ENCODE results near the gene RNF181. TPM values are rescaled to one million over a fixed set of nuclear protein-coding genes. Genes with fewer than 3 reads are reported as not detected.

RNF181 gene
- total and polyA plus RNA-seq, 2 of the 13 experiments (the other 11 are each of a cell fraction or from before 2014, with no cell fraction given): 224 to 578 TPM

GRCh38 chr2:85577386-85578242, 17.9 kb upstream of the RNF181 start, which contains the start of gene VAMP8 (continued):
- TF ChIP-seq, protein P1, sequence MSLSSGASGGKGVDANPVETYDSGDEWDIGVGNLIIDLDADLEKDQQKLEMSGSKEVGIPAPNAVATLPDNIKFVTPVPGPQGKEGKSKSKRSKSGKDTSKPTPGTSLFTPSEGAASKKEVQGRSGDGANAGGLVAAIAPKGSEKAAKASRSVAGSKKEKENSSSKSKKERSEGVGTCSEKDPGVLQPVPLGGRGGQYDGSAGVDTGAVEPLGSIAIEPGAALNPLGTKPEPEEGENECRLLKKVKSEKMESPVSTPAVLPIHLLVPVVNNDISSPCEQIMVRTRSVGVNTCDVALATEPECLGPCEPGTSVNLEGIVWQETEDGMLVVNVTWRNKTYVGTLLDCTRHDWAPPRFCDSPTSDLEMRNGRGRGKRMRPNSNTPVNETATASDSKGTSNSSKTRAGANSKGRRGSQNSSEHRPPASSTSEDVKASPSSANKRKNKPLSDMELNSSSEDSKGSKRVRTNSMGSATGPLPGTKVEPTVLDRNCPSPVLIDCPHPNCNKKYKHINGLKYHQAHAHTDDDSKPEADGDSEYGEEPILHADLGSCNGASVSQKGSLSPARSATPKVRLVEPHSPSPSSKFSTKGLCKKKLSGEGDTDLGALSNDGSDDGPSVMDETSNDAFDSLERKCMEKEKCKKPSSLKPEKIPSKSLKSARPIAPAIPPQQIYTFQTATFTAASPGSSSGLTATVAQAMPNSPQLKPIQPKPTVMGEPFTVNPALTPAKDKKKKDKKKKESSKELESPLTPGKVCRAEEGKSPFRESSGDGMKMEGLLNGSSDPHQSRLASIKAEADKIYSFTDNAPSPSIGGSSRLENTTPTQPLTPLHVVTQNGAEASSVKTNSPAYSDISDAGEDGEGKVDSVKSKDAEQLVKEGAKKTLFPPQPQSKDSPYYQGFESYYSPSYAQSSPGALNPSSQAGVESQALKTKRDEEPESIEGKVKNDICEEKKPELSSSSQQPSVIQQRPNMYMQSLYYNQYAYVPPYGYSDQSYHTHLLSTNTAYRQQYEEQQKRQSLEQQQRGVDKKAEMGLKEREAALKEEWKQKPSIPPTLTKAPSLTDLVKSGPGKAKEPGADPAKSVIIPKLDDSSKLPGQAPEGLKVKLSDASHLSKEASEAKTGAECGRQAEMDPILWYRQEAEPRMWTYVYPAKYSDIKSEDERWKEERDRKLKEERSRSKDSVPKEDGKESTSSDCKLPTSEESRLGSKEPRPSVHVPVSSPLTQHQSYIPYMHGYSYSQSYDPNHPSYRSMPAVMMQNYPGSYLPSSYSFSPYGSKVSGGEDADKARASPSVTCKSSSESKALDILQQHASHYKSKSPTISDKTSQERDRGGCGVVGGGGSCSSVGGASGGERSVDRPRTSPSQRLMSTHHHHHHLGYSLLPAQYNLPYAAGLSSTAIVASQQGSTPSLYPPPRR (CRISPR knock-in tag; IDR thresholded peaks at IDR 0.05; ENCODE audit: borderline replicate concordance): 0 out of 2 replicates have a peak, but pooled peaks have one; percentile 2
- 0 out of 2 replicates have a peak, but pooled peaks have one; percentile 14 for TF ChIP-seq TFDP1 (CRISPR knock-in tag; IDR thresholded peaks at IDR 0.05; ENCODE audit: borderline replicate concordance)
- TF ChIP-seq, protein P2, sequence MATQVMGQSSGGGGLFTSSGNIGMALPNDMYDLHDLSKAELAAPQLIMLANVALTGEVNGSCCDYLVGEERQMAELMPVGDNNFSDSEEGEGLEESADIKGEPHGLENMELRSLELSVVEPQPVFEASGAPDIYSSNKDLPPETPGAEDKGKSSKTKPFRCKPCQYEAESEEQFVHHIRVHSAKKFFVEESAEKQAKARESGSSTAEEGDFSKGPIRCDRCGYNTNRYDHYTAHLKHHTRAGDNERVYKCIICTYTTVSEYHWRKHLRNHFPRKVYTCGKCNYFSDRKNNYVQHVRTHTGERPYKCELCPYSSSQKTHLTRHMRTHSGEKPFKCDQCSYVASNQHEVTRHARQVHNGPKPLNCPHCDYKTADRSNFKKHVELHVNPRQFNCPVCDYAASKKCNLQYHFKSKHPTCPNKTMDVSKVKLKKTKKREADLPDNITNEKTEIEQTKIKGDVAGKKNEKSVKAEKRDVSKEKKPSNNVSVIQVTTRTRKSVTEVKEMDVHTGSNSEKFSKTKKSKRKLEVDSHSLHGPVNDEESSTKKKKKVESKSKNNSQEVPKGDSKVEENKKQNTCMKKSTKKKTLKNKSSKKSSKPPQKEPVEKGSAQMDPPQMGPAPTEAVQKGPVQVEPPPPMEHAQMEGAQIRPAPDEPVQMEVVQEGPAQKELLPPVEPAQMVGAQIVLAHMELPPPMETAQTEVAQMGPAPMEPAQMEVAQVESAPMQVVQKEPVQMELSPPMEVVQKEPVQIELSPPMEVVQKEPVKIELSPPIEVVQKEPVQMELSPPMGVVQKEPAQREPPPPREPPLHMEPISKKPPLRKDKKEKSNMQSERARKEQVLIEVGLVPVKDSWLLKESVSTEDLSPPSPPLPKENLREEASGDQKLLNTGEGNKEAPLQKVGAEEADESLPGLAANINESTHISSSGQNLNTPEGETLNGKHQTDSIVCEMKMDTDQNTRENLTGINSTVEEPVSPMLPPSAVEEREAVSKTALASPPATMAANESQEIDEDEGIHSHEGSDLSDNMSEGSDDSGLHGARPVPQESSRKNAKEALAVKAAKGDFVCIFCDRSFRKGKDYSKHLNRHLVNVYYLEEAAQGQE (IDR thresholded peaks at IDR 0.05; ENCODE audit: borderline replicate concordance in 1 of 2, low read depth in 1 of 2, low read length in 2 of 2): no peak
- no peak for TF ChIP-seq SALL2 (CRISPR knock-in tag; IDR thresholded peaks at IDR 0.05)
- no peak for TF ChIP-seq CC2D1A (CRISPR knock-in tag; IDR thresholded peaks at IDR 0.05)
- peak; percentile 75 for TF ChIP-seq ELF1 (CRISPR knock-in tag; IDR thresholded peaks at IDR 0.05)
- TF ChIP-seq ZNF781 (CRISPR knock-in tag; IDR thresholded peaks at IDR 0.05; ENCODE audit: borderline replicate concordance, not compliant biosample characterization): peak; percentile 52
- 0 out of 2 replicates have a peak, but pooled peaks have one; percentile 70 for TF ChIP-seq MYNN (CRISPR knock-in tag; IDR thresholded peaks at IDR 0.05; ENCODE audit: low read depth)
- TF ChIP-seq ATF7 (IDR thresholded peaks at IDR 0.05): no peak
- TF ChIP-seq ATF7 (CRISPR knock-in tag; IDR thresholded peaks at IDR 0.05): no peak
- TF ChIP-seq MED1 (CRISPR knock-in tag; IDR thresholded peaks at IDR 0.05): peak; percentile 11; the same call in 1 of the 2 replicates
- TF ChIP-seq NCOA2 (CRISPR knock-in tag; IDR thresholded peaks at IDR 0.05): no peak
- 0 out of 2 replicates have a peak, but pooled peaks have one; percentile 35 for TF ChIP-seq PCBP1 (IDR thresholded peaks at IDR 0.05; ENCODE audit: borderline replicate concordance, low read depth, low read length)
- no peak for TF ChIP-seq PRMT3 (CRISPR knock-in tag; IDR thresholded peaks at IDR 0.05; ENCODE audit: borderline replicate concordance, low read depth)
- 0 out of 2 replicates have a peak, but pooled peaks have one; percentile 19 for TF ChIP-seq RELA (CRISPR knock-in tag; IDR thresholded peaks at IDR 0.05)
- no peak for TF ChIP-seq MIER3 (CRISPR knock-in tag; IDR thresholded peaks at IDR 0.05; ENCODE audit: borderline replicate concordance)
